Mucosa of descending colon (tissue), 3 donors: ENCODE data around the gene MFGE8. TPM values are rescaled to one million over a fixed set of nuclear protein-coding genes. Genes with fewer than 3 reads are reported as not detected.
A peak's percentile ranks its signal among the peaks of the same experiment; 100 is the strongest.

ENCODE experiments used
- ATAC-seq: fragments of 200-7000 bp; cut with Tn5 transposase; one replicate; pipeline ENCODE4 v1.9.1; 2020; ENCODE audit warnings: mild to moderate bottlenecking, moderate library complexity
- DNase-seq, 3 donors: peaks; one replicate each; pipeline ENCODE4 v3.0.0-alpha.2; 2020
- H3K36me3 ChIP-seq: fragments of 200-600 bp; one replicate; pipeline ENCODE4 v1.8.0; 2021; ENCODE audit warnings: low read depth, mild to moderate bottlenecking
- H3K4me1 ChIP-seq: fragments of 200-600 bp; one replicate; pipeline ENCODE4 v1.8.0; 2021; ENCODE audit warnings: low read depth, mild to moderate bottlenecking
- H3K4me3 ChIP-seq: fragments of 200-600 bp; one replicate; pipeline ENCODE4 v1.8.0; 2021; ENCODE audit warnings: mild to moderate bottlenecking
- H3K9me3 ChIP-seq: fragments of 200-600 bp; one replicate; pipeline ENCODE4 v1.8.0; 2021; ENCODE audit warnings: mild to moderate bottlenecking
- intact Hi-C, 2 donors: fragments of 100-400 bp; cut with DNase I in 1 of 2; cut with micrococcal nuclease in 1 of 2; formaldehyde crosslinking; loops; one replicate each; pipeline versions ENCODE4 v1.11.0 to v1.11.1; 2022; cut with DNase I, micrococcal nuclease
- total RNA-seq, 3 donors: library from RNA; stranded (reverse); fragmentation: NEBNext Ultra II Directional in 2 of 3; extraction: Animal tissue kit (Norgen Biotek cat#: 25700) in 2 of 3; gene quantifications; one replicate each; pipeline versions ENCODE4 v1.2.1 to v1.2.4, GENCODE V29; 2021 to 2023
- TF ChIP-seq, protein P1 (sequence below): fragments of 200-600 bp; IDR thresholded peaks from one replicate; pipeline ENCODE4 v1.8.0; 2022; ENCODE audit warnings: antibody characterized with exemption, mild to moderate bottlenecking
- donor health status: DM: no; HTN: no; CAD: no; lungs with moderate emphysema.
- donor health status: DM: no; HTN: no; CAD: no.
- donor health status: DM: no; HTN: yes; CAD: no.

MFGE8 gene
- total RNA-seq, 3 donors from 2014 or later, result 24.2 to 102 (median 66.7) TPM

DNA sequence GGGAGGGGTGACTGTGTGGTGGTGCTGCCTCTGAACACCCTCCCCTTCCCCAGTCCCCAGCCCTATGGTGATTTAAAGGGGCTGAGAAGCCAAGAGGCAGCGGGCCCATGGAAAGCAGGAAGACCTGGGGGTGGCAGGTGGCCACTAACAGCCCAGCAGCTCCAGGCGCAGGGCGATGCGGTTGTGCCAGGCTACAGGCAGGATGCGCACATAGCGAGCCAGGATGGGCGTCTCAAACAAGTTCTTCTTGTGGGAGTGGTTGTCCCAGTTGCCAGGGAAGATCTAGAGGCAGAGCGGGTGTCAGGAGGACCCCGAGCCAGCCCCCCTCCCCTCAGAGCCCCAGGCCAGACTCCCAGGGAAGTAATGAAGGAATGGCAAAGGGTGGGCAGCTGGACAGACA lies 13.9 kb downstream of the MFGE8 start:
- DNase-seq, result peak in 1 of 3 donors; percentile 36
- Histone ChIP-seq H3K4me3 (no peak overlapping the region), H3K9me3 (no peaks in the 10 kb centered on the region), H3K4me1 (peaks cover 18% of the 10 kb centered on the region), H3K36me3 (no peaks in the 10 kb centered on the region)
- ATAC-seq, result no peak
- TF ChIP-seq, protein P1, sequence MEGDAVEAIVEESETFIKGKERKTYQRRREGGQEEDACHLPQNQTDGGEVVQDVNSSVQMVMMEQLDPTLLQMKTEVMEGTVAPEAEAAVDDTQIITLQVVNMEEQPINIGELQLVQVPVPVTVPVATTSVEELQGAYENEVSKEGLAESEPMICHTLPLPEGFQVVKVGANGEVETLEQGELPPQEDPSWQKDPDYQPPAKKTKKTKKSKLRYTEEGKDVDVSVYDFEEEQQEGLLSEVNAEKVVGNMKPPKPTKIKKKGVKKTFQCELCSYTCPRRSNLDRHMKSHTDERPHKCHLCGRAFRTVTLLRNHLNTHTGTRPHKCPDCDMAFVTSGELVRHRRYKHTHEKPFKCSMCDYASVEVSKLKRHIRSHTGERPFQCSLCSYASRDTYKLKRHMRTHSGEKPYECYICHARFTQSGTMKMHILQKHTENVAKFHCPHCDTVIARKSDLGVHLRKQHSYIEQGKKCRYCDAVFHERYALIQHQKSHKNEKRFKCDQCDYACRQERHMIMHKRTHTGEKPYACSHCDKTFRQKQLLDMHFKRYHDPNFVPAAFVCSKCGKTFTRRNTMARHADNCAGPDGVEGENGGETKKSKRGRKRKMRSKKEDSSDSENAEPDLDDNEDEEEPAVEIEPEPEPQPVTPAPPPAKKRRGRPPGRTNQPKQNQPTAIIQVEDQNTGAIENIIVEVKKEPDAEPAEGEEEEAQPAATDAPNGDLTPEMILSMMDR, result no peak
- intact Hi-C loops, result no loop called here

DNA sequence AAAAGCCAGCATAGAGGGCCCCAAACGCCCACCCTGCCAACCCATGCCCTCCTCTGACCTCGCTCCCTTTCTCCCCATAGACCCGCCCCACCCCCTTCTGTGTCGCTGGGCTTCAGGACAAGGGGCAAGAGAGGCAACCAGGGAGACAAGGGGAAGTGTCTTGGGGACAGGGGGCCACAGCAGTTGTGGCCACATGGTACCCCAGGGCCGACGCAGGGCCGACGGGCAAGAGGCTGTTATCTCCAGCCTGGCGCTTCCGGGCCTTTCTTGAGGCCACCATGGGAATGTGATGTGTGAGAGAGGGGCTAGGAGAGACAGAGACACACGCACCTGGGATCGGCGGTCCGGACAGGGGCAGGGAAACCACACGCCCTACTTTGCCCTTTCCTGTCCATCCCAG lies 14.4 kb downstream of the MFGE8 start:
- Histone ChIP-seq H3K9me3 (no peaks in the 10 kb centered on the region), H3K4me1 (peaks cover 18% of the 10 kb centered on the region), H3K4me3 (no peak overlapping the region), H3K36me3 (no peaks in the 10 kb centered on the region)
- no peak for ATAC-seq
- TF ChIP-seq, protein P1, result no peak
- intact Hi-C loops, result no loop called here
- peak in 1 of 3 donors; percentile 35 for DNase-seq

DNA sequence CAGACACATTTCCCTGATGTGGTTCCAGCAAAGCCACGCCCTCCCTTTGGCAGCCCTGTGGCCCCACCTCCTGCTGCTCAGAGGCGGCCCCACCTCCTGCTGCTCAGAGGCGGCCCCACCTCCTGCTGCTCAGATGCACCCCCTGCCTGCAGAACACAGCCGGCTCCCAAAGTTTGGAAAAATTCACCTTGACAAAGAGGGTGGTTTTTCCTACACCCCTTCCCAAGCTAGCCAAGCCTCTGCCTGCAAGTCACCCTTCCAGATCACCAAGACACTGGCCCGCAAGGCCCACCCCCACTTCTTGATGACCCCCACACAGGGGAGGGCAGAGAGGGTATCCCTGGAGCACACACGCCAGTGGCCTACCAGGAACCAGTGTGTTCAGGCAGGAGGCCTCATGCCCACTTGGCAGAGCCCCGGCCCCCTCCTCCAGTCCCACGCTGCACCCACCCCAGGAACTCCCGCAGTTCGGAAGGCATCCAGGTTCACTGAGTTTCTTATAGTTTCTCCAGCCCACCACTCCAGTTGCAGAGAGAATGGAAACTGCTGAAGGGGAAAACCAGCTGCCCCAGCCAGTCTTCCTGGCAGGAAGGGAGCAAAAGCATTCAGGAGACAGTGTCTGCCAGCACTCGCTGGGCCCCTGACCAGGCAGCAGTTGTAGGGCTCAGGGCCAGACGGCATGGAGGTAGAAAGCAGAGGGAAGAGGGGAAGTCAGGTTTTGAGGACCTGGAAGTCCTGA lies 15.6 kb downstream of the MFGE8 start:
- H3K9me3 ChIP-seq, result no peaks in the 10 kb centered on the region
- H3K36me3 ChIP-seq, result no peaks in the 10 kb centered on the region
- no peak overlapping the region for H3K4me3 ChIP-seq
- peak; percentile 96 for ATAC-seq
- peak; percentile 83 to 95 (median 85) for DNase-seq
- TF ChIP-seq, protein P1, result peak; percentile 28
- peaks cover 18% of the 10 kb centered on the region for H3K4me1 ChIP-seq
- intact Hi-C loops, result no loop called here

DNA sequence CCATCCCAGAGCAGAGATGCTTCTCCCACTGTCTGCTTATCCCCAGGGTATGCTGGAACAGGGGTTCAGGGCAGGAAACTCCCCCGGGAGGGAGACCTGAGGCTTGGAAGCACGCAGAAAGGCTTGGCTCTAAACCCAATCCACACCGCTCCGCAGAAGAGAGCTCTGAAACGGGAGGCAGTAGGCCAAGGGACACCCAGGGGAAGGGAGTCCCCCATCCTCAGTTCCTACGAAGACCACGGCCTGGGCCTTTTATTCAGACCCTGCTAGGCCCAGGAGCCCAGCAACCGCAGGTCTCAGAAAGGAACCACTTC lies 16.1 kb downstream of the MFGE8 start:
- intact Hi-C loops, result no loop called here
- DNase-seq (no peak), ATAC-seq (no peak)

DNA sequence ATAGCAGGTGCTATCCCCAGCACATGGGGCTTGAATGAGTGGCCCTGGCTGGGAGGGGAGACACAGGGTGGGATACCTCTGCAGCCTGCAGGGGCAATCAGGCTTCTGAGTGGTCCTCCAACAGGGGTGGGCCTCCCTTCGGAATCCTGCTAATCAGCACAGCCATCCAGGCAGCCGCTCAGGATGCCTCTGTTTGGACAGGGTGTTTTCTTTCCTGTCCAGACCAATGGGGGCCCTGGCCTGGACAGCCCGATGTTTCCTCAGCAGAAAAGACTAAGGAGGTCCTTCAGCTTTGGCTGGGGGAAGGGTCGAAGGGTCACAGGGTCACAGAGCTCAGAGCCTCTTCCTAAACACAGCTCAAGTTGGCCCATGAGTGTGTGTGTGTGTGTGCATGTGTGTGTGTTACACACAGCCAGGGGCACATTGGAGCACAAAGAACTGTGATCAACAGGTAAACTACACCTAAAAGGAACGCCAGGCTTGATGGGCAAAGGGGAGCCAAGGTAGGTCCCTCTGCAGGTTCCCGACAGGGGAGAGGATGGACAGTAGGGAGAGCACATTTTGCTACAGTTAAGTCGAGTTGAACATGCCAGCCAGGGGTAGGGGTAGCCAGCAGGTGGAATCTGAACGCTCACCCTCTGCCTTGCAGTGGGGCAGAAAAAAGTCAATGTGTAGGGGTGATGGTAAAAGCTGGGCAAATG lies 16.7 kb downstream of the MFGE8 start:
- intact Hi-C loops, result no loop called here
- Histone ChIP-seq H3K4me1 (peaks cover 18% of the 10 kb centered on the region), H3K36me3 (no peaks in the 10 kb centered on the region), H3K4me3 (no peak overlapping the region), H3K9me3 (no peaks in the 10 kb centered on the region)
- no peak for ATAC-seq
- TF ChIP-seq, protein P1, result no peak
- DNase-seq, result no peak

More for the DNA sequence above, 16.1 kb downstream of the MFGE8 start:
- no peak overlapping the region for H3K4me3 ChIP-seq
- peaks cover 18% of the 10 kb centered on the region for H3K4me1 ChIP-seq
- H3K9me3 ChIP-seq, result no peaks in the 10 kb centered on the region
- H3K36me3 ChIP-seq, result no peaks in the 10 kb centered on the region
- TF ChIP-seq, protein P1, result no peak
